H9 (cell line): ENCODE data around the gene RHBDD1. TPM values are rescaled to one million over a fixed set of nuclear protein-coding genes. Genes with fewer than 3 reads are reported as not detected.

Experiments used
- DNase-seq: peaks from one replicate; pipeline ENCODE4 v3.0.0-alpha.2; 2017
- H2AFZ ChIP-seq: one replicate; pipeline ENCODE4 v1.6.1; 2013; ENCODE audit warnings: mild to moderate bottlenecking, low read length, control low read depth, moderate library complexity
- H2AK5ac ChIP-seq: 2 replicates; pipeline ENCODE4 v1.6.1; 2013; ENCODE audit warnings: low read length, control low read depth, mixed read lengths; ENCODE audit not compliant: insufficient read length
- H2BK120ac ChIP-seq: one replicate; pipeline ENCODE4 v1.6.1; 2013; ENCODE audit warnings: low read depth, mild to moderate bottlenecking, low read length, control low read depth, inconsistent platforms; ENCODE audit not compliant: poor library complexity, severe bottlenecking
- H2BK12ac ChIP-seq: 2 replicates; pipeline ENCODE4 v1.6.1; 2013; ENCODE audit warnings: low read length, control low read depth, mixed read lengths, low read depth; ENCODE audit not compliant: insufficient read length
- H2BK15ac ChIP-seq: 2 replicates; pipeline ENCODE4 v1.6.1; 2013; ENCODE audit warnings: low read depth, low read length, control low read depth
- H2BK20ac ChIP-seq: one replicate; pipeline ENCODE4 v1.6.1; 2013; ENCODE audit warnings: low read depth, mild to moderate bottlenecking, low read length, control low read depth, inconsistent platforms; ENCODE audit not compliant: poor library complexity, severe bottlenecking
- H2BK5ac ChIP-seq: 2 replicates; pipeline ENCODE4 v1.6.1; 2013; ENCODE audit warnings: low read length, control low read depth, mixed read lengths; ENCODE audit not compliant: insufficient read length
- H3K14ac ChIP-seq: 2 replicates; pipeline ENCODE4 v1.6.1; 2013; ENCODE audit warnings: low read length, control low read depth; ENCODE audit not compliant: insufficient read depth
- H3K18ac ChIP-seq: 2 replicates; pipeline ENCODE4 v1.6.1; 2013; ENCODE audit warnings: low read depth, mild to moderate bottlenecking, mixed read lengths, low read length, control low read depth; ENCODE audit not compliant: insufficient read length
- H3K23ac ChIP-seq: 2 replicates; pipeline ENCODE4 v1.6.1; 2013; ENCODE audit warnings: low read length, control low read depth, mixed read lengths, low read depth; ENCODE audit not compliant: insufficient read length
- H3K23me2 ChIP-seq: 2 replicates; pipeline ENCODE4 v1.6.1; 2013; ENCODE audit warnings: low read depth, mild to moderate bottlenecking, mixed read lengths, low read length, control low read depth; ENCODE audit not compliant: insufficient read length, poor library complexity, severe bottlenecking
- H3K27ac ChIP-seq: 2 replicates; pipeline ENCODE4 v1.5.1; 2013; ENCODE audit warnings: low read length, control low read depth, mixed read lengths, low read depth; ENCODE audit not compliant: insufficient read length
- H3K27me3 ChIP-seq: 2 replicates; pipeline ENCODE4 v1.6.1; 2013; ENCODE audit warnings: low read length, control low read depth, inconsistent platforms; ENCODE audit not compliant: insufficient read depth
- H3K4ac ChIP-seq: 2 replicates; pipeline ENCODE4 v1.6.1; 2013; ENCODE audit warnings: low read depth, mild to moderate bottlenecking, control low read depth, inconsistent platforms, low read length, moderate library complexity
- H3K4me1 ChIP-seq: 2 replicates; pipeline ENCODE4 v1.6.1; 2013; ENCODE audit warnings: low read length, control low read depth, inconsistent platforms; ENCODE audit not compliant: insufficient read depth
- H3K4me2 ChIP-seq: 2 replicates; pipeline ENCODE4 v1.6.1; 2013; ENCODE audit warnings: low read length, control low read depth, mixed read lengths; ENCODE audit not compliant: insufficient read length, insufficient read depth
- H3K56ac ChIP-seq: 2 replicates; pipeline ENCODE4 v1.6.1; 2013; ENCODE audit warnings: low read depth, mild to moderate bottlenecking, mixed read lengths, low read length, control low read depth; ENCODE audit not compliant: insufficient read length
- H3K79me1 ChIP-seq: 2 replicates; pipeline ENCODE4 v1.6.1; 2013; ENCODE audit warnings: low read depth, mild to moderate bottlenecking, moderate library complexity, low read length, control low read depth, inconsistent platforms; ENCODE audit not compliant: insufficient read depth, poor library complexity, severe bottlenecking
- H3K79me2 ChIP-seq: 2 replicates; pipeline ENCODE4 v1.6.1; 2013; ENCODE audit warnings: low read length, control low read depth, inconsistent platforms; ENCODE audit not compliant: insufficient read depth
- H3K9ac ChIP-seq: 2 replicates; pipeline ENCODE4 v1.6.1; 2013; ENCODE audit warnings: low read length, control low read depth, mixed read lengths; ENCODE audit not compliant: insufficient read length; ENCODE audit errors: extremely low read depth
- H3K9me3 ChIP-seq: one replicate; pipeline ENCODE4 v1.6.1; 2013; ENCODE audit warnings: low read depth, low read length, inconsistent platforms; ENCODE audit not compliant: control insufficient read depth
- H3T11ph ChIP-seq: one replicate; pipeline ENCODE4 v1.6.1; 2013; ENCODE audit warnings: mild to moderate bottlenecking, low read length, control low read depth, inconsistent platforms
- H4K20me1 ChIP-seq: one replicate; pipeline ENCODE4 v1.6.1; 2013; ENCODE audit not compliant: control insufficient read depth, insufficient read length, insufficient read depth
- H4K5ac ChIP-seq: 2 replicates; pipeline ENCODE4 v1.6.1; 2013; ENCODE audit warnings: low read depth, mild to moderate bottlenecking, mixed read lengths, low read length, control low read depth; ENCODE audit not compliant: insufficient read length
- H4K8ac ChIP-seq: replicated peaks from 2 replicates; pipeline ENCODE4 v1.6.1; 2013; ENCODE audit warnings: low read length, control low read depth, mixed read lengths, low read depth; ENCODE audit not compliant: insufficient read length
- H4K91ac ChIP-seq: 2 replicates; pipeline ENCODE4 v1.6.1; 2013; ENCODE audit warnings: low read depth, mild to moderate bottlenecking, moderate library complexity, mixed read lengths, low read length, control low read depth; ENCODE audit not compliant: insufficient read length
- H3K27ac Mint-ChIP-seq, 3 experiments: 2 replicates in 2 of 3; 3 replicates in 1 of 3; pipeline ENCODE4 v1.8.0; 2020 to 2021; ENCODE audit warnings: mixed read lengths in 3 of 3, mild to moderate bottlenecking in 1 of 3, moderate library complexity in 1 of 3
- H3K27me3 Mint-ChIP-seq: 2 replicates; pipeline ENCODE4 v1.8.0; 2021; ENCODE audit warnings: low read depth, mild to moderate bottlenecking, moderate library complexity, mixed read lengths
- H3K36me3 Mint-ChIP-seq, 3 experiments: 2 replicates in 2 of 3; 3 replicates in 1 of 3; pipeline ENCODE4 v1.8.0; 2020 to 2021; ENCODE audit warnings: low read depth in 3 of 3, mixed read lengths in 3 of 3; ENCODE audit not compliant: insufficient read depth in 1 of 3
- H3K4me1 Mint-ChIP-seq, 2 experiments: 2 replicates each; pipeline ENCODE4 v1.8.0; 2020; ENCODE audit warnings: mixed read lengths in 2 of 2
- H3K4me3 Mint-ChIP-seq, 2 experiments: 2 replicates in 1 of 2; 3 replicates in 1 of 2; pipeline ENCODE4 v1.8.0; 2020 to 2021; ENCODE audit warnings: mild to moderate bottlenecking in 2 of 2, mixed read lengths in 2 of 2, moderate library complexity in 1 of 2
- H3K9me3 Mint-ChIP-seq, 2 experiments: 2 replicates in 1 of 2; 3 replicates in 1 of 2; pipeline ENCODE4 v1.8.0; 2020; ENCODE audit warnings: mild to moderate bottlenecking in 2 of 2, mixed read lengths in 2 of 2, moderate library complexity in 1 of 2
- WGBS: extraction: QIAGEN DNeasy Blood & Tissue Kit; methylation state at CpG from one replicate; pipeline ENCODE4 v1.1.7; 2013; ENCODE audit warnings: missing lambda C conversion rate, low lambda C conversion rate, mixed read lengths; ENCODE audit not compliant: insufficient read length; ENCODE audit errors: extremely low coverage; 5-methylcytosine and 5-hydroxymethylcytosine counted together
- long read RNA-seq: library from polyadenylated mRNA; unstranded; transcript quantifications from one replicate; pipeline ENCODE4 v2.0.0, GENCODE V29; 2020
- total RNA-seq: library from RNA; stranded (reverse); gene quantifications from 2 replicates; pipeline ENCODE4 v1.2.1, GENCODE V29; 2021
- TF ChIP-seq, protein P1 (sequence below): fragments of 200-600 bp; sonication (generic); conservative IDR thresholded peaks from 3 replicates; pipeline ENCODE4 v1.8.0; 2021; ENCODE audit warnings: antibody characterized with exemption, mild to moderate bottlenecking

Gene RHBDD1, protein sequence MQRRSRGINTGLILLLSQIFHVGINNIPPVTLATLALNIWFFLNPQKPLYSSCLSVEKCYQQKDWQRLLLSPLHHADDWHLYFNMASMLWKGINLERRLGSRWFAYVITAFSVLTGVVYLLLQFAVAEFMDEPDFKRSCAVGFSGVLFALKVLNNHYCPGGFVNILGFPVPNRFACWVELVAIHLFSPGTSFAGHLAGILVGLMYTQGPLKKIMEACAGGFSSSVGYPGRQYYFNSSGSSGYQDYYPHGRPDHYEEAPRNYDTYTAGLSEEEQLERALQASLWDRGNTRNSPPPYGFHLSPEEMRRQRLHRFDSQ
- 23.0 and 24.9 TPM in 2 replicates for total RNA-seq
- long read RNA-seq, full-length matches to known transcripts: 32 of 45 reads
- long read RNA-seq, partial matches to known transcripts: 1 of 45 reads
- long read RNA-seq, other reads (novel, unspliced or antisense): 12 of 45 reads

DNA sequence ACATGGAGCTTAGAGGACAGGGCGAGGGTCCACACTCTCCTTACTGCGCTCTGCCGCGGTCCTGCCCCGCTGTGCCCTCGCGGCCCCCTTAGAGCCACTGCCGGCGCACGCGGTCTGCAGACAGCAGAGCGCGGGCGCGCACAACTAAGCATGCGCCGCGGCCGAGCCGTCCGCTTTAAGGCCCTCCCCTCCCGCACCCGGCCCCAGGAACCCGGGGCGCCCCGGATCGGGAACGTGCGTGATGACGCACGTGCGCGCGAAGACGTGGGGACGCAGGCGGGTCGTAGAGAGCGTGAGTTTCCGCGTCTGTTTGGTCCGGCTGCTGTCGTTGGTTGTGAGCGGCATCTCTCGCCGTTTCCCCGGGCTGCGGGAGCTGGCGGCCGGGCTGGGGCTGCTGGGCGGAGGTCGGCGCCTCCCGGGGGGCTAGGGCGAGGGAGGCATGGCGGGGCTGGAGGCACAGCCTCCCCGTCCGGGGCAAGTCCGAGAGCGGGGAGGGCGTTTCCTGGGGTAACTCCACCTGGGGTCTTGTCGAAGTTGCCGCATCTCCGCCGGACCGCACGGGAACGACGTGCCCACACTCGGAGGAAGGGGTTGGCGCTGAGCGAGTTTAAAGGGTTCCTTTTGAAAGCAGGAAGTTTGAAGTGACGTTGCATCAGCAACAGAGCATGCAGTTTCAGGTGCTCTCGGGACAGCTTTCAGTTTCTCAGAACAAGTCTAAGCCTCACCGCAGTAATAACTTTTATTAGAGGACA lies at the start of gene RHBDD1:
RHBDD1 (plus strand) TSS at position 259 of the 752 bp plus-strand sequence. CDS start 28,640 bp downstream, outside the sequence.
- Histone ChIP-seq H3K4me1 (no peaks in the 10 kb centered on the region), H3K27ac (peak within 1 kb of the TSS; percentile 3), H2BK120ac (no peak within 1 kb of the TSS), H3K9me3 (no peaks in the 10 kb centered on the region), H2AK5ac (no peak within 1 kb of the TSS), H2BK5ac (no peak within 1 kb of the TSS), H3K23me2 (peaks cover 9% of the 10 kb centered on the region), H2AFZ (no peak within 1 kb of the TSS), H2BK15ac (no peak within 1 kb of the TSS), H3K4me2 (peak within 1 kb of the TSS; percentile 55), H2BK12ac (no peak within 1 kb of the TSS), H3K14ac (peak within 1 kb of the TSS; percentile 91), H3K56ac (no peak within 1 kb of the TSS), H4K91ac (no peak within 1 kb of the TSS), H3K79me2 (no peaks in the 10 kb centered on the region), H3K4ac (no peak within 1 kb of the TSS), H4K20me1 (no peaks in the 10 kb centered on the region), H3K23ac (no peak within 1 kb of the TSS), H3K27me3 (no peaks in the 10 kb centered on the region), H3T11ph (no peak within 1 kb of the TSS), H3K79me1 (no peaks in the 10 kb centered on the region), H3K18ac (peak within 1 kb of the TSS; percentile 94), H4K5ac (no peak within 1 kb of the TSS), H3K9ac (peak within 1 kb of the TSS; percentile 53), H2BK20ac (no peak within 1 kb of the TSS), H4K8ac (no peak within 1 kb of the TSS)
- WGBS: no CpG with 5 or more reads among the region's 75 CpGs
- Mint-ChIP-seq H3K9me3 (no peaks in the 10 kb centered on the region), H3K27me3 (peaks cover 13% of the 10 kb centered on the region), H3K4me3 (peak within 1 kb of the TSS; percentile 86 to 88), H3K36me3 (peaks cover 1 to 14% (median 8%) of the 10 kb centered on the region in 3 experiments; a peak in 6 of 7 replicates), H3K27ac (peak within 1 kb of the TSS; percentile 96 to 97 (median 96); a peak in 6 of 7 replicates), H3K4me1 (peaks cover 11 to 12% of the 10 kb centered on the region in 2 experiments)
- peak; percentile 90 for DNase-seq
- TF ChIP-seq, protein P1, sequence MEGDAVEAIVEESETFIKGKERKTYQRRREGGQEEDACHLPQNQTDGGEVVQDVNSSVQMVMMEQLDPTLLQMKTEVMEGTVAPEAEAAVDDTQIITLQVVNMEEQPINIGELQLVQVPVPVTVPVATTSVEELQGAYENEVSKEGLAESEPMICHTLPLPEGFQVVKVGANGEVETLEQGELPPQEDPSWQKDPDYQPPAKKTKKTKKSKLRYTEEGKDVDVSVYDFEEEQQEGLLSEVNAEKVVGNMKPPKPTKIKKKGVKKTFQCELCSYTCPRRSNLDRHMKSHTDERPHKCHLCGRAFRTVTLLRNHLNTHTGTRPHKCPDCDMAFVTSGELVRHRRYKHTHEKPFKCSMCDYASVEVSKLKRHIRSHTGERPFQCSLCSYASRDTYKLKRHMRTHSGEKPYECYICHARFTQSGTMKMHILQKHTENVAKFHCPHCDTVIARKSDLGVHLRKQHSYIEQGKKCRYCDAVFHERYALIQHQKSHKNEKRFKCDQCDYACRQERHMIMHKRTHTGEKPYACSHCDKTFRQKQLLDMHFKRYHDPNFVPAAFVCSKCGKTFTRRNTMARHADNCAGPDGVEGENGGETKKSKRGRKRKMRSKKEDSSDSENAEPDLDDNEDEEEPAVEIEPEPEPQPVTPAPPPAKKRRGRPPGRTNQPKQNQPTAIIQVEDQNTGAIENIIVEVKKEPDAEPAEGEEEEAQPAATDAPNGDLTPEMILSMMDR: no peak
